Measurements from ENCODE around the gene FXN. TPM values are rescaled to one million over a fixed set of nuclear protein-coding genes. Genes with fewer than 3 reads are reported as not detected.

FXN gene
- total and polyA plus RNA-seq, 4 donors, result 4.7 to 41.7 (median 23.9) TPM

DNA sequence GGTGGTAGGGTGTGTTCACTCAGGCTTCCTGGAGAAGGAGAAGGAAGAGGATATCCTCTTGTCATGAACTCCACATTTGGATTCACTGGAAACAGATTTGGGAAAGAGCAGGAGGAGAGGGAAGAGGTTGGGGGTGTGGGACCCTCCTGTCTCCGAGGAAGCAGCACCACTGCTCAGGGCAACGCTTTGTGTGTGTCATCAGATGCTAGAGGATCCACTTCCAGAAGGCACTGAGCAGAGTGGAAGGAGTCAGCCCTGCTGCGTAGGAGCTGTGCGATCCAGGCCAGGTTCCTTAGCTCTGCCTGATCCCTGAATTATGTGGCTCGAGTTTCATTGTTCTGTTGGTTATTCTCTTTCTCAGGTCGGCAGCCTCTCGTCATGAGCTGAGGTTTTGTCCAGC, 101.2 kb downstream of the FXN start:
- no peak for DNase-seq (ENCODE audit: low spot score)
- Histone ChIP-seq H3K9ac (ENCODE audit: low read depth in 1 of 2, low read length in 2 of 2) (no peak overlapping the region), H3K4me1 (ENCODE audit: control insufficient read depth in 4 of 4, insufficient read depth in 4 of 4, low read length in 3 of 4) (peaks cover 0 to 5% (median under 1%) of the 10 kb centered on the region in 4 donors), H3K27me3 (ENCODE audit: control insufficient read depth in 4 of 4, insufficient read depth in 4 of 4, low read length in 3 of 4) (no peaks in the 10 kb centered on the region), H3K9me3 (ENCODE audit: control insufficient read depth in 4 of 4, low read length in 3 of 4) (no peaks in the 10 kb centered on the region), H3K4me3 (ENCODE audit: low read depth in 1 of 3, low read length in 3 of 3) (no peak overlapping the region), H3K27ac (ENCODE audit: low read depth in 1 of 2, low read length in 2 of 2) (no peak overlapping the region), H3K36me3 (ENCODE audit: control insufficient read depth in 4 of 4, insufficient read depth in 3 of 4, low read depth in 1 of 4, low read length in 3 of 4) (peaks cover 1 to 10% (median 3%) of the 10 kb centered on the region in 4 donors)
- 85% methylated on average over 7 of the region's 7 CpGs for WGBS
- TF ChIP-seq HNF4A (conservative IDR thresholded peaks at IDR 0.05) (no peak), RAD21 (IDR thresholded peaks at IDR 0.05) (no peak), NR2F2 (IDR thresholded peaks at IDR 0.05) (no peak), FOXA2 (IDR thresholded peaks at IDR 0.05) (no peak), RXRA (IDR thresholded peaks at IDR 0.05) (no peak), FOXA1 (IDR thresholded peaks at IDR 0.05) (no peak), TAF1 (conservative IDR thresholded peaks at IDR 0.05) (no peak), JUND (IDR thresholded peaks at IDR 0.05) (no peak)
- TF ChIP-seq, protein P1, sequence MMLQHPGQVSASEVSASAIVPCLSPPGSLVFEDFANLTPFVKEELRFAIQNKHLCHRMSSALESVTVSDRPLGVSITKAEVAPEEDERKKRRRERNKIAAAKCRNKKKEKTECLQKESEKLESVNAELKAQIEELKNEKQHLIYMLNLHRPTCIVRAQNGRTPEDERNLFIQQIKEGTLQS (IDR thresholded peaks at IDR 0.05), result no peak
- TF ChIP-seq, protein P2, sequence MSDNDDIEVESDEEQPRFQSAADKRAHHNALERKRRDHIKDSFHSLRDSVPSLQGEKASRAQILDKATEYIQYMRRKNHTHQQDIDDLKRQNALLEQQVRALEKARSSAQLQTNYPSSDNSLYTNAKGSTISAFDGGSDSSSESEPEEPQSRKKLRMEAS (IDR thresholded peaks at IDR 0.05), result no peak
- TF ChIP-seq, protein P3, sequence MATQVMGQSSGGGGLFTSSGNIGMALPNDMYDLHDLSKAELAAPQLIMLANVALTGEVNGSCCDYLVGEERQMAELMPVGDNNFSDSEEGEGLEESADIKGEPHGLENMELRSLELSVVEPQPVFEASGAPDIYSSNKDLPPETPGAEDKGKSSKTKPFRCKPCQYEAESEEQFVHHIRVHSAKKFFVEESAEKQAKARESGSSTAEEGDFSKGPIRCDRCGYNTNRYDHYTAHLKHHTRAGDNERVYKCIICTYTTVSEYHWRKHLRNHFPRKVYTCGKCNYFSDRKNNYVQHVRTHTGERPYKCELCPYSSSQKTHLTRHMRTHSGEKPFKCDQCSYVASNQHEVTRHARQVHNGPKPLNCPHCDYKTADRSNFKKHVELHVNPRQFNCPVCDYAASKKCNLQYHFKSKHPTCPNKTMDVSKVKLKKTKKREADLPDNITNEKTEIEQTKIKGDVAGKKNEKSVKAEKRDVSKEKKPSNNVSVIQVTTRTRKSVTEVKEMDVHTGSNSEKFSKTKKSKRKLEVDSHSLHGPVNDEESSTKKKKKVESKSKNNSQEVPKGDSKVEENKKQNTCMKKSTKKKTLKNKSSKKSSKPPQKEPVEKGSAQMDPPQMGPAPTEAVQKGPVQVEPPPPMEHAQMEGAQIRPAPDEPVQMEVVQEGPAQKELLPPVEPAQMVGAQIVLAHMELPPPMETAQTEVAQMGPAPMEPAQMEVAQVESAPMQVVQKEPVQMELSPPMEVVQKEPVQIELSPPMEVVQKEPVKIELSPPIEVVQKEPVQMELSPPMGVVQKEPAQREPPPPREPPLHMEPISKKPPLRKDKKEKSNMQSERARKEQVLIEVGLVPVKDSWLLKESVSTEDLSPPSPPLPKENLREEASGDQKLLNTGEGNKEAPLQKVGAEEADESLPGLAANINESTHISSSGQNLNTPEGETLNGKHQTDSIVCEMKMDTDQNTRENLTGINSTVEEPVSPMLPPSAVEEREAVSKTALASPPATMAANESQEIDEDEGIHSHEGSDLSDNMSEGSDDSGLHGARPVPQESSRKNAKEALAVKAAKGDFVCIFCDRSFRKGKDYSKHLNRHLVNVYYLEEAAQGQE (IDR thresholded peaks at IDR 0.05), result no peak
- TF ChIP-seq, protein P4, sequence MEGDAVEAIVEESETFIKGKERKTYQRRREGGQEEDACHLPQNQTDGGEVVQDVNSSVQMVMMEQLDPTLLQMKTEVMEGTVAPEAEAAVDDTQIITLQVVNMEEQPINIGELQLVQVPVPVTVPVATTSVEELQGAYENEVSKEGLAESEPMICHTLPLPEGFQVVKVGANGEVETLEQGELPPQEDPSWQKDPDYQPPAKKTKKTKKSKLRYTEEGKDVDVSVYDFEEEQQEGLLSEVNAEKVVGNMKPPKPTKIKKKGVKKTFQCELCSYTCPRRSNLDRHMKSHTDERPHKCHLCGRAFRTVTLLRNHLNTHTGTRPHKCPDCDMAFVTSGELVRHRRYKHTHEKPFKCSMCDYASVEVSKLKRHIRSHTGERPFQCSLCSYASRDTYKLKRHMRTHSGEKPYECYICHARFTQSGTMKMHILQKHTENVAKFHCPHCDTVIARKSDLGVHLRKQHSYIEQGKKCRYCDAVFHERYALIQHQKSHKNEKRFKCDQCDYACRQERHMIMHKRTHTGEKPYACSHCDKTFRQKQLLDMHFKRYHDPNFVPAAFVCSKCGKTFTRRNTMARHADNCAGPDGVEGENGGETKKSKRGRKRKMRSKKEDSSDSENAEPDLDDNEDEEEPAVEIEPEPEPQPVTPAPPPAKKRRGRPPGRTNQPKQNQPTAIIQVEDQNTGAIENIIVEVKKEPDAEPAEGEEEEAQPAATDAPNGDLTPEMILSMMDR (IDR thresholded peaks at IDR 0.05; ENCODE audit: low read depth, low read length, missing input control), result no peak
- TF ChIP-seq, protein P5, sequence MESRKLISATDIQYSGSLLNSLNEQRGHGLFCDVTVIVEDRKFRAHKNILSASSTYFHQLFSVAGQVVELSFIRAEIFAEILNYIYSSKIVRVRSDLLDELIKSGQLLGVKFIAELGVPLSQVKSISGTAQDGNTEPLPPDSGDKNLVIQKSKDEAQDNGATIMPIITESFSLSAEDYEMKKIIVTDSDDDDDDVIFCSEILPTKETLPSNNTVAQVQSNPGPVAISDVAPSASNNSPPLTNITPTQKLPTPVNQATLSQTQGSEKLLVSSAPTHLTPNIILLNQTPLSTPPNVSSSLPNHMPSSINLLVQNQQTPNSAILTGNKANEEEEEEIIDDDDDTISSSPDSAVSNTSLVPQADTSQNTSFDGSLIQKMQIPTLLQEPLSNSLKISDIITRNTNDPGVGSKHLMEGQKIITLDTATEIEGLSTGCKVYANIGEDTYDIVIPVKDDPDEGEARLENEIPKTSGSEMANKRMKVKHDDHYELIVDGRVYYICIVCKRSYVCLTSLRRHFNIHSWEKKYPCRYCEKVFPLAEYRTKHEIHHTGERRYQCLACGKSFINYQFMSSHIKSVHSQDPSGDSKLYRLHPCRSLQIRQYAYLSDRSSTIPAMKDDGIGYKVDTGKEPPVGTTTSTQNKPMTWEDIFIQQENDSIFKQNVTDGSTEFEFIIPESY (IDR thresholded peaks at IDR 0.05), result no peak

DNA sequence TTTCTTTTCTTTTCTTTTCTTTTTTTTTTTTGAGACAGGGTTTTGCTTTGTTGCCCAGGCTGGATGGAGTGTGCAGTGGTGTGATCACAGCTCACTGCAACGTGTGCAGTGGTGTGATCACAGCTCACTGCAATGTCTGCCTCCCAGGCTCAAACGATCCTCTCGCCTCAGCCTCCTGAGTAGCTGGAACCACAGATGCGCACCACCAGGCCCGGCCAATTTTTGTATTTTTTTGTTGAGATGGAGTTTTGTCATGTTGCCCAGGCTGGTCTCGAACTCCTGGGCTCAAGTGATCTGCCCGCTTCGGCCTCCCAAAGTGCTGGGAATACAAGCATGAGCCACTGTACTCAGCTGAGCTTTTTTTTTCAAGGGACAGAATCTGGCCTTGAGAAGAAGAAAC, 101.8 kb downstream of the FXN start:
- no peaks in the 10 kb centered on the region for H3K27me3 ChIP-seq (ENCODE audit: control insufficient read depth in 4 of 4, insufficient read depth in 4 of 4, low read length in 3 of 4)
- H3K4me1 ChIP-seq (ENCODE audit: control insufficient read depth in 4 of 4, insufficient read depth in 4 of 4, low read length in 3 of 4), result no peaks in the 10 kb centered on the region
- no peak overlapping the region for H3K4me3 ChIP-seq (ENCODE audit: low read depth in 1 of 3, low read length in 3 of 3)
- no peak overlapping the region for H3K9ac ChIP-seq (ENCODE audit: low read depth in 1 of 2, low read length in 2 of 2)
- no peaks in the 10 kb centered on the region for H3K9me3 ChIP-seq (ENCODE audit: control insufficient read depth in 4 of 4, low read length in 3 of 4)
- WGBS, result 96% methylated on average over 8 of the region's 8 CpGs
- H3K27ac ChIP-seq (ENCODE audit: low read depth in 1 of 2, low read length in 2 of 2), result no peak overlapping the region
- DNase-seq (ENCODE audit: low spot score), result no peak
- peaks cover 1 to 10% (median 3%) of the 10 kb centered on the region in 4 donors for H3K36me3 ChIP-seq (ENCODE audit: control insufficient read depth in 4 of 4, insufficient read depth in 3 of 4, low read depth in 1 of 4, low read length in 3 of 4)
- TF ChIP-seq, protein P3 (IDR thresholded peaks at IDR 0.05), result no peak
- no peak for TF ChIP-seq TAF1 (conservative IDR thresholded peaks at IDR 0.05)
- no peak for TF ChIP-seq FOXA2 (IDR thresholded peaks at IDR 0.05)
- no peak for TF ChIP-seq YY1 (IDR thresholded peaks at IDR 0.05)
- no peak for TF ChIP-seq JUND (IDR thresholded peaks at IDR 0.05)
- TF ChIP-seq RAD21 (IDR thresholded peaks at IDR 0.05), result no peak
- TF ChIP-seq, protein P5 (IDR thresholded peaks at IDR 0.05), result no peak
- TF ChIP-seq, protein P2 (IDR thresholded peaks at IDR 0.05), result no peak
- no peak for TF ChIP-seq GABPA (IDR thresholded peaks at IDR 0.05 in 1 of 2, conservative IDR thresholded peaks at IDR 0.05 in 1 of 2)
- TF ChIP-seq HNF4A (conservative IDR thresholded peaks at IDR 0.05), result no peak
